ENCODE measurements around the gene FRMD1.

The FRMD1 gene

DNA sequence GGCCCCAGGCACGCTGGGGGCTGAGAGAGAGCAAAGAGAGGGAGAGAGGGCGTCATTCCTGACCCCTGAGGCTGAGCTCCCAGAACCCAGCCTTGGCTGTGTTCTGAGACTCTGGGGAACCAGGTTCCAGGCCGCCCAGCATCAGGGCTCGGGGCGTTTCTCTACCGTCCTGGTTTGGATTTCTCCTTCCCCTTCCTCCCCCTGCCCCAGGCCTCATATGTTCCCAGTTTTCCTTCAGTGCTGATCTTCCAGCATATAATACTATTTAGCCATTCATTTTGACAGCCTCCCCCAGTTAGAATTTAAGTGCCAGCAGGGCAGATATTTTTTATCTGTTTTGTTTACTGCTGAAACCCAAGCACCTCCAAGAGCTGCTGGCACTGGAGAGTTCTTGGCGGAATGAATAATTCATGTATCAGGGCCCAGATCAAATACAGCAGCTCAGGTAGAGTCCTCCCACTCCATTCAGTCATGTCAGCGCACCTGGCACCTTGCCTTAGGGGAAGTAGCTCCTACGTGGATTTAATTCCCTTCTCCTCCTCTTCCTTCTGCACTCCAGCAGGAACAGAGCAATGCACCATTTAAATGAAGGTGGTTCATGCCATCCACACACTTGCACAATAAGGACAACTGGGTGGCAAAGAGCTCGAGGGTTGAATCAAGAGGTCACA is 23.4 kb upstream of the FRMD1 start:
- DNase-seq (ENCODE audit: low spot score), result no peak
- TF ChIP-seq, protein P1, sequence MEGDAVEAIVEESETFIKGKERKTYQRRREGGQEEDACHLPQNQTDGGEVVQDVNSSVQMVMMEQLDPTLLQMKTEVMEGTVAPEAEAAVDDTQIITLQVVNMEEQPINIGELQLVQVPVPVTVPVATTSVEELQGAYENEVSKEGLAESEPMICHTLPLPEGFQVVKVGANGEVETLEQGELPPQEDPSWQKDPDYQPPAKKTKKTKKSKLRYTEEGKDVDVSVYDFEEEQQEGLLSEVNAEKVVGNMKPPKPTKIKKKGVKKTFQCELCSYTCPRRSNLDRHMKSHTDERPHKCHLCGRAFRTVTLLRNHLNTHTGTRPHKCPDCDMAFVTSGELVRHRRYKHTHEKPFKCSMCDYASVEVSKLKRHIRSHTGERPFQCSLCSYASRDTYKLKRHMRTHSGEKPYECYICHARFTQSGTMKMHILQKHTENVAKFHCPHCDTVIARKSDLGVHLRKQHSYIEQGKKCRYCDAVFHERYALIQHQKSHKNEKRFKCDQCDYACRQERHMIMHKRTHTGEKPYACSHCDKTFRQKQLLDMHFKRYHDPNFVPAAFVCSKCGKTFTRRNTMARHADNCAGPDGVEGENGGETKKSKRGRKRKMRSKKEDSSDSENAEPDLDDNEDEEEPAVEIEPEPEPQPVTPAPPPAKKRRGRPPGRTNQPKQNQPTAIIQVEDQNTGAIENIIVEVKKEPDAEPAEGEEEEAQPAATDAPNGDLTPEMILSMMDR (IDR thresholded peaks at IDR 0.05; ENCODE audit: extremely low read depth, missing control alignments), result no peak

DNA sequence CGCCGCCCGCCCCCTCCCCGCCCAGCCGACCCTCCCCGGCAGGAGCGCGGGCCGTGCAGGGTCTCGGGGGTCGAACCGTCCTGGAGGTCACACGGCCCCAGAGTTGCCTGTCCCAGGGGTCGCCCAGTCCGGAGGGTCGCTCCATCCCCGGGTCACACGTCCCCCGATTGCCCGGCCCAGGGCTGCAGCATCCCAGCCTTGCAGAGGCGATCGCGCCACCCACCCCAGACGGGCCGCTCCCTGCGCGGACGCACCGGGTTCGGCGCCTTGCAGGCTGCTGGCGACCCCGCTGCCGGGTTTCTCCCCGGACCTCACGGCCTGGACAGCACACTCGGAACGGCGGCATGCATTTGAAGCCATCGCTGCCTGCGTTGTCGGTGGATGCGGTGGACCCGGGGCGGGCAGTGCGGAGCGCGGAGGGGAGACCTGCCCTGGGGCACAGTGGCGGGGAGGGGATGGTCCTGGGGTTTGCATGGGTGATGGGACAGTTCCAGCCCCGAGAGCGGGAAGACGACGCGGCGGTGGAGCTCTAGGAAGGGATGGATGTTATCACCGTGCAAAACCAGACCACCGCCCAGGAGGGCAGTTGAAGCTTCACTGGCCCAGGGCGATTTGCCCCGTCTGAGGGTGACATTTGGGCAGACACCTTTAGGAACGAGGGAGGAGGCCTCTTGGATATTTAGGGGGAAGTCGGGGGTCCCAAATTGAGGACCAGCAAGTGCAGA is 22.7 kb upstream of the FRMD1 start:
- TF ChIP-seq, protein P1 (IDR thresholded peaks at IDR 0.05; ENCODE audit: extremely low read depth, missing control alignments), result no peak
- DNase-seq (ENCODE audit: low spot score), result no peak

DNA sequence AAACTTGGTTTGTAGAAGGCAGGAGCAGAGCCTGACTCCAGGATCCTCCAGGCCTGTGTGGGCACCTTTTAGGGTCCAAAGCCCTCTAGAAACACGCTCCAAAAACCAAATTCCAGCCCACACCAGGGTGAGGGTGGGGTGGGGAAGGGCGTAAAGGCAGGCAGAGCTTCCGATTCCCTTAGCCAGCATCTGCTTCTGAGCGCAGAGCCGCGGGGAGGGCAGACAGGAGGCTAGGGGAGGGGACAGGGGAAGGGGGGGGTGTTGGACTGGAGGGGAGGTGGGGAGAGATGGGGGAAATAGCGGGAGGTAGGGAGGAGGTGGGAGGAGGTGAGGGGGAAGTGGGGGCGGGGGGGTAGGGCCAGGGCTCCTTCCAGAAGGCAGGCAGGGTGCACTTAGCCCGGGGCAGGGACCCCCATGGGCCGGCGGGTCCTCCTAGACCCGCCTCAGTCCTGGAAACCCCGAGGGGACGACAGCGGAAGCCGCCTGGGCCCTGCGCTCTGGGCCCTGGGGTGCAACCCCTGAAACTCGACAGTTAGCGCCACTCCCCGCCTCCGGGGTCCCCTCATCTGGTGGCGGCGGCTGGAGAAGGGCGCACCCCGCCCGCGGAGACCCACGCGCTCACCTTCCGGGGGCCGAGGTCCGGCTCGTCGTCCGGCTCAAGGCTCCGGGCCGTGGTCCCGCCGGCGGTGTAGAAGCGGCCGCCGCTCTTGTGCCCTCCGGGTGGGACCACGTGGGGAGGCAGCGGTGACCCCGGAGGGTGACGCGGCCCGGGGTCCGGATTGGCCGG is 22.0 kb upstream of the FRMD1 start:
- TF ChIP-seq, protein P1 (IDR thresholded peaks at IDR 0.05; ENCODE audit: extremely low read depth, missing control alignments), result no peak
- DNase-seq (ENCODE audit: low spot score), result no peak

DNA sequence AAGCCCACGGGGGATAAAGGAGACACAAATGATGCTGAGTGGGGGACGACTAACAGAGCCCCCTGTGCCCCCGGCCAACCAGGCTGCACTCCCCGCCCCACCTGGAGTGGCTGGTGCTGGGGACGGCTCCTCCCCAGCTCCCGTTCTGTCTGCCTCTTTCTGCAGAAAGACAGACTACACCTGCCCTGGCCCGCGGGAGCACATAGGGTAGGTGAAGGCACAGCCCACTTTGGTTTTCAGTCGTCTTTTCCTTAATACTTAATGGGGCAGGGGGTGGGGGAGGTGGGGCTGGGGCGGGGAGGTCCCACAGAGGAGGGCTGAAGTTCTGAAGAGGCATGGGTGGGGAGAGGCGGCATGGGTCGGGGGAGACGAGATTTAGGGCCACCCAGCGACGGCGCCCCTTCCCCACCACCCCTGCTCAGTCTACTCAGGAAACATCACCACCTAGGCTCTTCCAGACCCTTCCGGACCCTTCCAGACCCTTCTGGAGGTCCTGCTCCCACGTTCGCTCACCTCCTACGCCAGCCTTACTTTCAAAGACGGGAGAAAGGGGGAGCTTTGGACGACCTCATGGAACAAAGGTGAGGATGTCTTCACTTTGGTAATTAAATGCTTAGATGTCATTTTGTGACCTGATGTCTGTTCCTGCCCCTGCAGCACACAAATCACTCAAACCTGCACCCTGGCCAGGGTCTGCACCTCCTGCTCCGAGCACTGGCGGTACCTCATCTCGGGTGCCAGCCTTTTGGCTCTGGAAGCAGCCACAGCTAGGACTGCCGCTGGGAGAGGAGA is 21.2 kb upstream of the FRMD1 start:
- TF ChIP-seq, protein P1 (IDR thresholded peaks at IDR 0.05; ENCODE audit: extremely low read depth, missing control alignments), result no peak
- no peak for DNase-seq (ENCODE audit: low spot score)

DNA sequence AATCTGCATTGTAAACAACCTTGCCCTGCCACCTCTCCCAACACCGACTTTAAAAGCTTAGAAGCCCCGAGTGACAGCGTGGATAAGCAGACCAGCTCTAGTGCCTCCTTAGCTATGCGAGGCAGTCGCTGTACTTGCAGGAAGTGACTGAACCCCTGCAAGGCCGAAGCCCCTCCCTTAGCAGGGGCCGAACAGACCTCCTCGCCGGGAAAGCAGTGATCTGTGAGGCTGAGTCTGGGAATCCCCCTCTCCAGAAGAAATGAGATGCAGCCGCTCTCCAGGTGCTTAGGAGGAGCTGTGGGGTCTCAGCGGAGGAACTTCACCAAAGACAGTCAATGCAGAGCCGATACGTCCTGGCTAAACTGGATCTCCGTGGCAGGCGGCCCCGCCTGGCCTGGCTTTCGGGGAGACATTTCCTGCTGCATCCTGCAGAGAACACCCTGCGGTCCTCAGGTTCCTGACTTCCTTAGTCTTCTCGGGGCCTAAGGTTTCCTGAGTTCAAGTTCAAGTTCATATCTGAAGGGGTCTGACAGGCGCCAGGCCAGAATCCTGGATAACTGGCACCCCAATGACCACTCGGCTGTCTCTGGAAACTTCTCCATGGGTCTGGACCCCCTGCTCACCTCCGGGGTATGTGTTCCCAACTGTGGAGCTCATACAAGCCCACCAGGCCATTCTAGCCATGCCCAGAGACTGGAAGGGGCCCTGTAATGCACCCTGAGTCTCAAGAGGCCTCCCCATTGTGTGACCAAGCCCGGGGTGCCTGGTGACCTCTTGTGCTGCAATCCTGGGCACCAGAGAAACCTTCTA is 20.4 kb upstream of the FRMD1 start:
- DNase-seq (ENCODE audit: low spot score), result no peak
- TF ChIP-seq, protein P1 (IDR thresholded peaks at IDR 0.05; ENCODE audit: extremely low read depth, missing control alignments), result no peak

DNA sequence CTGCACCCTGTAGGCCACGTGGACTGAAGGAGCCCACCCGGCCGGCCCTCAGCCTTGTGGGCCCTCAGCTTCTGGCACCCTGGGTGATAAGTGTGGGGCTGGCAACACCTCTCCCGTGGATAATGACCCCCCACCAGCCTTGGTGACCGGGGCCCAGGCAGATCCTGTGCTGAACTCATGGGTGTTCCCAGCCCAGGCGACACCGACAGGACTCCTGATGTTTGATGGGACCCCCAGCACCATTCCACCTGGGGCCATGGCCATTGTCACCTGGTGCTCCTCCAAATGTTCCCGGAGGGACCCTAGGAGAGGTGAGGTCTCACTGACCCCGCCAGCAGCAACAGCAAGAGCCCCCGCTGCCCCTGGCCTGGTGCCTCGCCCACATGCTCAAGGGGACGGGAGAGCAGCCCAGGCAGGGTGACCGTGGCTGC is 19.4 kb upstream of the FRMD1 start:
- no peak for DNase-seq (ENCODE audit: low spot score)
- TF ChIP-seq, protein P1 (IDR thresholded peaks at IDR 0.05; ENCODE audit: extremely low read depth, missing control alignments), result no peak
